HUES48 (cell line): ENCODE measurements around the gene DIPK1C.

Source experiments
- H3K27ac ChIP-seq: one replicate; pipeline ENCODE4 v1.7.0; 2013; ENCODE audit warnings: low read depth, low read length, inconsistent platforms
- H3K27me3 ChIP-seq: 2 replicates; pipeline ENCODE4 v1.6.1; 2013; ENCODE audit warnings: mild to moderate bottlenecking, low read length; ENCODE audit not compliant: control insufficient read depth, insufficient read depth
- H3K36me3 ChIP-seq: 2 replicates; pipeline ENCODE4 v1.6.1; 2013; ENCODE audit warnings: low read length; ENCODE audit not compliant: control insufficient read depth, insufficient read depth
- H3K4me1 ChIP-seq: 2 replicates; pipeline ENCODE4 v1.6.1; 2013; ENCODE audit warnings: mild to moderate bottlenecking, low read length; ENCODE audit not compliant: control insufficient read depth, insufficient read depth
- H3K4me3 ChIP-seq: 2 replicates; pipeline ENCODE4 v1.5.1; 2013; ENCODE audit warnings: mild to moderate bottlenecking, low read depth, low read length
- H3K9ac ChIP-seq: 2 replicates; pipeline ENCODE4 v1.6.1; 2013; ENCODE audit warnings: mild to moderate bottlenecking, low read depth, low read length, moderate library complexity
- H3K9me3 ChIP-seq: 2 replicates; pipeline ENCODE4 v1.6.1; 2013; ENCODE audit warnings: low read length; ENCODE audit not compliant: control insufficient read depth, insufficient read depth

Gene DIPK1C

GRCh38 chr18:74451148-74451547 is 6.0 kb downstream of the DIPK1C start:
- Histone ChIP-seq H3K27me3 (peaks cover 24% of the 10 kb centered on the region), H3K9me3 (no peaks in the 10 kb centered on the region)

DNA sequence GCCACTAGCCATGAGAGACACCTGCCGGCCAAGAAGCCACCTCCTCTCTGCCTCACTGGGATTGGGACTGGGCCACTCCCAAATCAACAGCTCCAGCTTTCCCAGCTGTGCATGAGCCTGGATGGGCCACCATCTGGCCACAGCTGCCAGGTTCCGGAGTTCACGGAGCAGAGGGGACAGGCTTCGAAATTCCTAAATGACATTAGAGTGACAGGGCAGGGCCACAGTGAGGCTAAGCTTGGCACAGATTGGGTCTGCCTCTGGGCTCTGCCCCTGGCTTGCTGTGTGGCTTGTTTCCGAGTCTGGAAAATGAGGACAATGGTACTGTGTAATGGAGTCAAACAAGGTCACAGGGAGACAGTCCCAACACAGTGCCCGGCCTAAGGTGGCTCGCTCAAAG is 6.5 kb downstream of the DIPK1C start:
- no peak overlapping the region for H3K9ac ChIP-seq
- H3K27ac ChIP-seq, result no peak overlapping the region

More at GRCh38 chr18:74451148-74451547, 6.0 kb downstream of the DIPK1C start:
- Histone ChIP-seq H3K4me1 (peaks cover 3% of the 10 kb centered on the region), H3K4me3 (no peak overlapping the region), H3K36me3 (no peaks in the 10 kb centered on the region), H3K9ac (no peak overlapping the region), H3K27ac (no peak overlapping the region)

DNA sequence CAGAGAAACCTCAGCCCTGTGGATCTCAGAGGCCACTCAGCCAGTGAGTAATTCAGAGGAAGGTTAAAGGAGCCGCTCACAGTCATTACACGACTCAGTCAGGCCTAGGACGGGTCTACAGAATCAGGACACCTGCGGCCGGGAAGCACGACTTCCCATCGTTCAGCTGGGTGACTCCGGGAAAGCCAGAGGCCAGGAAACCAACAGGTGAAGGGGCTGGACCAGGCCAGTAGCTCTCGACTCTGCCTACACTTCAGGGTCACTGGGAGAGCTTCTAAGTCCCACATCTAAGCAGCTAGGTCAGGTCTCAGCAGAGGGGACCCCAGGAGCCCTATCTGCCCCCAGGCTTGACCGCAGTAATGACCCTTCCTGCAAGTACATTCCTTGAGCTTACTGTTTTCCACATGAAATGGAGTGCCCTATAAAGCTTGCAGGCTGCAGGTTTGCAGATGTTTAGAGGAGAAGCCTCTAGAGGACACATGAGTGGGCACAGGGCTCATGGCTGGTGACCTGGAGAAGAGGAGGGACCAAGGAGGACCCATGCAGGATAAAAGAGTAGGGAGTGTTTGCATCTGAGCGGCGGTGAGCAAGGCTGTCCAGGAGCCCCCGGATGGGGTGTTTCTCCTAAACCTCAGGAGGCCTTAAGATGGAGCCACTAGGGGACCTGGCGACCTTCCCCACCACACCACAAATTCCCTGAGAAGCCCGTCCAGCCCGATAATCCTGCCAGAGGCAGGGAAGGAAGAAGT is 9.5 kb downstream of the DIPK1C start:
- Histone ChIP-seq H3K4me3 (no peak overlapping the region), H3K4me1 (no peaks in the 10 kb centered on the region), H3K27me3 (no peaks in the 10 kb centered on the region), H3K36me3 (no peaks in the 10 kb centered on the region), H3K27ac (no peak overlapping the region), H3K9me3 (no peaks in the 10 kb centered on the region), H3K9ac (no peak overlapping the region)

More for the DNA sequence above, 6.5 kb downstream of the DIPK1C start:
- Histone ChIP-seq H3K27me3 (peaks cover 19% of the 10 kb centered on the region), H3K36me3 (no peaks in the 10 kb centered on the region), H3K4me1 (no peaks in the 10 kb centered on the region), H3K4me3 (no peak overlapping the region), H3K9me3 (no peaks in the 10 kb centered on the region)

- Histone ChIP-seq H3K27me3 (no peaks in the 10 kb centered on the region), H3K27ac (no peak overlapping the region), H3K4me1 (no peaks in the 10 kb centered on the region), H3K36me3 (no peaks in the 10 kb centered on the region), H3K9me3 (no peaks in the 10 kb centered on the region), H3K9ac (no peak overlapping the region), H3K4me3 (no peak overlapping the region)
Measured at GRCh38 chr18:74446631-74447403, 10.3 kb downstream of the DIPK1C start.

DNA sequence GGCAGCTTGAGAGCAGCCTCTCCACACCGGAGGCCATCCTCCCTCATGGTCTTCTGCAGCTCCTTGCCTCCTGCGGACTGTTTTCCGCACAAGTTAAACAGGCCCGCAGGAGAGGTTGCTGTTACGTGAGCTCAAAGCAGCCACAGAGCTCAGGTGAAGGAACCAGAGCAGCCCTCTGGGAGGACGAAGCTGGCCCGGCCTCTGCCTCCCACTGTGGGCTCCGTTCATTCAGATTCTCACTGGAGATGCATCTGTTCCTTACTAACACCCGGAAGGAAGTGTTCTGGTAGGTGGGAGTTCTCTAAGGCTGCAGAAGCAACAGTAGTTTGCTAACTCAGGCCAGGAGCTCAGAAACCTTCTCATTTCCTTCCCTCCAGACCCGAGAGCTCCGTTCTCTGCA is 10.9 kb downstream of the DIPK1C start:
- H3K36me3 ChIP-seq, result no peaks in the 10 kb centered on the region
- no peak overlapping the region for H3K4me3 ChIP-seq
- H3K27me3 ChIP-seq, result no peaks in the 10 kb centered on the region
- H3K27ac ChIP-seq, result no peak overlapping the region
- no peaks in the 10 kb centered on the region for H3K9me3 ChIP-seq
- no peak overlapping the region for H3K9ac ChIP-seq
- no peaks in the 10 kb centered on the region for H3K4me1 ChIP-seq

- Histone ChIP-seq H3K27ac (no peak overlapping the region), H3K36me3 (no peaks in the 10 kb centered on the region), H3K4me1 (no peaks in the 10 kb centered on the region), H3K27me3 (no peaks in the 10 kb centered on the region), H3K9me3 (no peaks in the 10 kb centered on the region), H3K4me3 (no peak overlapping the region), H3K9ac (no peak overlapping the region)
Measured at GRCh38 chr18:74445585-74445984, 11.5 kb downstream of the DIPK1C start.

DNA sequence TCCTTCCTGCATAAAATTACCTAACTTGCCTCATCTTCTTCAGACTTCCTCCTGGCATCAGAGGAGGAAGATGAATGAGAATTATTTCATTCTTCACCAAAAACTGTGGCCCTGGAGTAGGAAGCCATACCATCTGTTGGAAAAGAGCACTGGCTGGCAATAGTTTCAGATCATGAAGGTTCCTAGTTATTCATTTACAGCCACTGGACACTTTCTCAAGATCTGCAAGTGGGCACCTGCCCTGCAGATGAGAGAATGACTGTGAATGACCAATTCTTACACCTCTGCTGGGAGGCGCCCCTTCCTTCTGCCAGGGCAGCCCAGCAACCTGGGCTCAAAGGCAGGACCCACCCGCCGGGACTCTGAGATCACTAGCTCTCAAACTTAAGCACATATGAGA is 13.0 kb downstream of the DIPK1C start:
- Histone ChIP-seq H3K4me1 (no peaks in the 10 kb centered on the region), H3K9ac (no peak overlapping the region), H3K9me3 (no peaks in the 10 kb centered on the region), H3K36me3 (no peaks in the 10 kb centered on the region), H3K27ac (no peak overlapping the region), H3K4me3 (no peak overlapping the region), H3K27me3 (no peaks in the 10 kb centered on the region)

DNA sequence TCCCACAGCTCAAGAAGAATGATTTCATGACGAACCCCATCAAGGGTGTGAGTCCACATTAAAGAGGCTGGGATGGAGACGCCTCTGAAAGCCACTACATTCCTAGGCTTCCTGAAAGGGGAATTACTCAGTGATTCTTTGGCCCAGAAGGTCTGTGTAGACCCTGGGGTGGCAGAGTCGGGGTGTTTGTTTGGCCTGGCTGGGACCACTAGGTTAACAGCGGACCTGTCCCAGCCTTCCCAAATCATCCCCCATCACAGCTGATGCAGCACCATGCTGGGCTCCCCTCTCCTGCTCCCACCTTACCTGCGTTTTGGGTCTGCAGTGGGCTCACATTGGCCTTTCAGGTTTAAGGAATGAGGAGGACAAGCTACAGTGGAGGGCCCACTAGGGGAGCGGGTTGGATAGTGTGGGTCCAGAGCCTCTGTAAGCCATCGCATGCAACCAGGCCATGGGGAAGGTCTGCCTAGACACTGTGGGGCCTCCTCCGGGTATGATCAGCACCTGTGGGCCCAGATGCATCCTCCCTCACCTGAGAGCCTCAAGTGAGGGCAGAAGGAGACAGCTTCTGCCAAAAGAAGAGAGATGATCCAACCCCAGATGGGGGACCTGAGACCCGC is 16.2 kb downstream of the DIPK1C start:
- Histone ChIP-seq H3K9ac (no peak overlapping the region), H3K4me3 (no peak overlapping the region), H3K36me3 (no peaks in the 10 kb centered on the region), H3K27me3 (no peaks in the 10 kb centered on the region), H3K4me1 (peaks cover 6% of the 10 kb centered on the region), H3K27ac (no peak overlapping the region), H3K9me3 (no peaks in the 10 kb centered on the region)

DNA sequence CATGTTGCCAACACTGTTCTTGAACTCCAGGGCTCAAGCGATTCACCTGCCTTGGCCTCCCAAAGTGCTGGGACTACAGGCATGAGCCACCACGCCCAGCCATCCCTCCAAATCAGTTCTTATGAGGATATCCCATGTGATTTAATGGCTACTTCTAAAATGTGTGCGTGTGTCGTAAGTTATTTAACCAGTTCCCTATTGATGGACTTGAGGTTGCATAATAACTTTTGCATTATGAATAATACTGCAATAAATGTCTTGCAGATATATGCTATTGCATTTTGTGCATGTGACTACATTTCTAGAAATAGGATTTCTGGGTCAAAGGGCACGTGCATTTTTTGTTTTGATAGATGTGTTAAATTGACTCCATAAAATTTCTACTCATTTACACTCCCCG is 19.0 kb downstream of the DIPK1C start:
- Histone ChIP-seq H3K4me3 (no peak overlapping the region), H3K27me3 (no peaks in the 10 kb centered on the region; the same call in 1 of the 2 replicates), H3K27ac (no peak overlapping the region), H3K4me1 (peaks cover 6% of the 10 kb centered on the region), H3K9ac (no peak overlapping the region), H3K36me3 (no peaks in the 10 kb centered on the region), H3K9me3 (no peaks in the 10 kb centered on the region)

GRCh38 chr18:74436158-74436769 is 20.8 kb downstream of the DIPK1C start:
- H3K36me3 ChIP-seq, result no peaks in the 10 kb centered on the region
- H3K9me3 ChIP-seq, result no peaks in the 10 kb centered on the region
- H3K4me3 ChIP-seq, result no peak overlapping the region
- no peak overlapping the region for H3K27ac ChIP-seq
- H3K4me1 ChIP-seq, result peaks cover 6% of the 10 kb centered on the region
- H3K27me3 ChIP-seq, result no peaks in the 10 kb centered on the region; the same call in 1 of the 2 replicates
- no peak overlapping the region for H3K9ac ChIP-seq
